Activated T-cell treated with anti-CD3 and anti-CD28 coated beads, Interleukin-2, amount 50 U/mL, for 72 hours (primary cell): ENCODE results near the gene RAD52. TPM values are rescaled to one million over a fixed set of nuclear protein-coding genes. Genes with fewer than 3 reads are reported as not detected.

Source experiments
- ATAC-seq, 2 donors: fragments of 150-1000 bp; cut with Tn5 transposase; replicated peaks in 1 of 2; 2 replicates each; pipeline ENCODE4 v1.10.0; 2021; ENCODE audit warnings: moderate library complexity in 2 of 2, mild to moderate bottlenecking in 1 of 2
- DNase-seq, 2 donors: peaks; one replicate each; pipeline ENCODE4 v3.0.0; 2021 to 2022; ENCODE audit warnings: mixed read lengths in 1 of 2
- H3K27ac Mint-ChIP-seq: one replicate; pipeline ENCODE4 v1.8.0; 2022; ENCODE audit warnings: mild to moderate bottlenecking, moderate library complexity, mixed read lengths
- H3K27me3 Mint-ChIP-seq: one replicate; pipeline ENCODE4 v1.8.0; 2022; ENCODE audit warnings: low read depth, mixed read lengths
- H3K36me3 Mint-ChIP-seq, 2 donors: one replicate each; pipeline ENCODE4 v1.8.0; 2022; ENCODE audit warnings: mixed read lengths in 2 of 2, mild to moderate bottlenecking in 1 of 2; ENCODE audit not compliant: insufficient read depth in 2 of 2
- H3K4me1 Mint-ChIP-seq: one replicate; pipeline ENCODE4 v1.8.0; 2022; ENCODE audit warnings: low read depth, mixed read lengths
- H3K4me3 Mint-ChIP-seq, 2 donors: one replicate each; pipeline ENCODE4 v1.8.0; 2022; ENCODE audit warnings: mild to moderate bottlenecking in 2 of 2, mixed read lengths in 2 of 2, moderate library complexity in 2 of 2
- H3K9me3 Mint-ChIP-seq, 2 donors: one replicate each; pipeline ENCODE4 v1.8.0; 2022; ENCODE audit warnings: mixed read lengths in 2 of 2
- total RNA-seq, 2 donors: library from RNA; stranded (reverse); gene quantifications; one replicate each; pipeline ENCODE4 v1.2.3, GENCODE V29; 2022

Gene RAD52
- 10 to 100 TPM; 12.1 to 18.1 TPM for total RNA-seq

GRCh38 chr12:949453-950191 is at the start of gene RAD52:
RAD52 (minus strand) TSS chr12:949694; CDS start chr12:933058, 16,636 bp downstream.
- Mint-ChIP-seq H3K27me3 (no peaks in the 10 kb centered on the region), H3K4me3 (peak within 1 kb of the TSS; percentile 97 to 99), H3K4me1 (peaks cover 31% of the 10 kb centered on the region), H3K27ac (peak within 1 kb of the TSS; percentile 87), H3K36me3 (peaks cover 3 to 15% of the 10 kb centered on the region in 2 donors), H3K9me3 (no peaks in the 10 kb centered on the region)
- peak; percentile 98 for DNase-seq
- peak; percentile 86 to 87 for ATAC-seq

DNA sequence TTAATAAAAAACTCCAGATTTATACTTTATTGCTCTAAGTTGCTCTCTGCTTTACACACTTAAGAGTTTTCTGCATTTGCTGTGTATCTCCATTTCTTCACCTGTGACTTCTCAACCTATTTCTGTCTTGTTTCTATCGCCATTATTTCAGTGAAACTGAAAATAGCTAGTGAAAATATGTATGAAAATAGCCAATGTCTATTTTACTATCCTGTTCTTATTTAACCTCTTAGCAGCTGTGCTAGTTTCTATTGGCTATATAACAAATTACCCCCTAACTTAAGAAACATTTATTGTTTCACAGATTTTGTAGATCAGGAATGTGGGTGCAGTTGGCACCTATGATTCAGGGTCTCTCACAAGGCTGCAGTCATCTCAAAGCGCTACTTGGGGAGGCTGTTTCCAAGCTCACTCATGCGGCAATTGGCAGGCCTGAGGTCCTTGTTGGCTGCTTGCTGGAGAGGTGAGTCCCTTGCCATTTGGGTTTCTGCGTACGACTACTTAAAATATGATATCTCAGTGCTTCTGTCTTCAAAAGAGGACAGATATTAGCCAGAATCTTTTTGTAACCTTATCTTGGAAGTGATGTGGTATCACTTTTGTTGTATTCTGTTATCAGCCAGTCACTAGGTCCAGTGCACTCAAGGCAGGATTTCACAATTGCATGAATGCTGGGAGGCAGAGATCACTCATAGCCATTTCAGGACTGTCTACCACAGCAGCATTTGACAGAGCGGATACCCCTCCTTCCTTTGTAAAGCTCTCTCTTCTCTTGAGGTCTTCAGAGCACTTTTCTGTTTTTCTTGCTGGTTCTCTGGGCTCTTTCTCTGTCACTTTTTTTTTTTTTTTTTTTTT is 48.8 kb upstream of the RAD52 start:
- Mint-ChIP-seq H3K4me1 (peaks cover 23% of the 10 kb centered on the region), H3K9me3 (no peaks in the 10 kb centered on the region), H3K36me3 (peaks cover 0 to 4% of the 10 kb centered on the region in 2 donors), H3K27ac (no peak overlapping the region), H3K4me3 (no peak overlapping the region), H3K27me3 (no peaks in the 10 kb centered on the region)
- DNase-seq = no peak
- ATAC-seq = no peak

GRCh38 chr12:997505-997904 is 48.0 kb upstream of the RAD52 start:
- Mint-ChIP-seq H3K9me3 (no peaks in the 10 kb centered on the region), H3K36me3 (peaks cover 0 to 4% of the 10 kb centered on the region in 2 donors), H3K27me3 (no peaks in the 10 kb centered on the region), H3K4me3 (no peak overlapping the region), H3K27ac (no peak overlapping the region), H3K4me1 (peaks cover 27% of the 10 kb centered on the region)
- ATAC-seq (no peak), DNase-seq (no peak)

DNA sequence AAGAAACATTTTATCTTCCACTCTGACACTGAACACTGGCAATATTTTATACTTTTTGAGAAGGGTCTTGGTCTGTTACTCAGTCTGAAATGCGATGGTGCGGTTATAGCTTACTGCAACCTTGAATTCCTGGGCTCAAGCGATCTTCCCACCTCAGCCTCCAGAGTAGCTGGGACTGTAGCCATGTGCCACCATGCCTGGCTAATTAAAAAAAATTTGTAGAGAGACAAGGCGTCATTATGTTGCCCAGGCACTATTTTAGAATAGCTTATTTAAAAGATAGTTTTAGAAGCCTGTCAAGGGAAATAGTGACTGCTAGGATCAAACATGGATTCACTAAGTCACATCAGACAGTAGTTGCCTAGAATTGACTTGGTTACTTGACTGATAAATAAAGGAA is 47.4 kb upstream of the RAD52 start:
- peaks cover 34% of the 10 kb centered on the region for H3K4me1 Mint-ChIP-seq
- no peaks in the 10 kb centered on the region for H3K9me3 Mint-ChIP-seq
- no peaks in the 10 kb centered on the region for H3K27me3 Mint-ChIP-seq
- peaks cover 0 to 4% of the 10 kb centered on the region in 2 donors for H3K36me3 Mint-ChIP-seq
- H3K27ac Mint-ChIP-seq = no peak overlapping the region
- no peak overlapping the region for H3K4me3 Mint-ChIP-seq
- DNase-seq (no peak), ATAC-seq (no peak)

GRCh38 chr12:992647-993046 is 43.2 kb upstream of the RAD52 start:
- peak overlapping the region; percentile 95 to 99 for H3K4me3 Mint-ChIP-seq
- no peak for DNase-seq
- no peaks in the 10 kb centered on the region for H3K27me3 Mint-ChIP-seq
- H3K27ac Mint-ChIP-seq = peak overlapping the region; percentile 96
- H3K9me3 Mint-ChIP-seq = no peaks in the 10 kb centered on the region
- H3K36me3 Mint-ChIP-seq = peaks cover 0 to 5% of the 10 kb centered on the region in 2 donors
- H3K4me1 Mint-ChIP-seq = peaks cover 54% of the 10 kb centered on the region
- ATAC-seq = no peak

GRCh38 chr12:991350-992333 is 42.1 kb upstream of the RAD52 start:
- DNase-seq (peak in 1 of 2 donors; percentile 42), ATAC-seq (peak; percentile 71 to 73)
- peaks cover 54% of the 10 kb centered on the region for H3K4me1 Mint-ChIP-seq
- peak overlapping the region; percentile 96 for H3K27ac Mint-ChIP-seq
- H3K27me3 Mint-ChIP-seq = no peaks in the 10 kb centered on the region
- H3K36me3 Mint-ChIP-seq = peaks cover 0 to 5% of the 10 kb centered on the region in 2 donors
- H3K4me3 Mint-ChIP-seq = peak overlapping the region; percentile 95 to 99
- no peaks in the 10 kb centered on the region for H3K9me3 Mint-ChIP-seq

DNA sequence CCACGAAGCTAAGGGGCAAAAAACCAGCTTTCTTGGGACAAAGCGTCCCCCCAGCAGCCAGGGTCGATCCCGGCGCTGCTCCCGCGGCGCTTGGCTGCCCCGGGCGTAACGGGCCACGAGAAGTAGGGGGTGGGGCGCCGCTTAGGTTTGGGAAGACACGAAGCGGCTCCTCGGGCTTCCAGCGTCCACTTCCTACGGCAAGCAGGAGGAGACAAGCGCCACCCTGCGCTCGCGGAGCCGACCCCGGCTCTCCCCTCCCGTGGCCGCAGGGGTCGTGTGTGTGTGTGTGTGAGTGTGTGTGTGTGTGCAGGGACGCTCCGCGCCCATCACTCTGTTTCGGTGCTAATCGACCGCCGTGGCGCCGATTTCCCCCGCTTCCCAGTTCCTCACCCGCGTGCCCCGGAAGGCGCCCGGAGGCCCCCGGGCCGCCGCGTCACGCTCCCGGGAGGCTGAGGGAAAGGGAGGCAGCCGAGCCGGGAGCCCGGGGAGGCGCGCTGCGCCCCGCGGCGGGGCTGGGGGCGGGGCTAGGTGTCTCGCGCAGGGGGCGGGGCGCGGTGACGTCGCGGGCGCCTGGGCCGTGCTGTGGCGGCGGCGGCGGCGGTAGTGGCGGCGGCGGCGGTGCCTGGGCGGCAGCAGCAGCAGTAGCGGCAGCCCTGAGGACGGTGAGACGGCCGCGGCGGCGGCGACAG is 41.3 kb upstream of the RAD52 start, which contains the start of gene ERC1:
ERC1 (plus strand) TSS at position 563 of the 689 bp plus-strand sequence. CDS start 36,681 bp downstream, outside the sequence.
- ATAC-seq (peak; percentile 87 to 90), DNase-seq (peak; percentile 82 to 92)
- Mint-ChIP-seq H3K27me3 (no peaks in the 10 kb centered on the region), H3K36me3 (peaks cover 0 to 5% of the 10 kb centered on the region in 2 donors), H3K9me3 (no peaks in the 10 kb centered on the region), H3K4me1 (peaks cover 54% of the 10 kb centered on the region), H3K4me3 (peak within 1 kb of the TSS; percentile 95 to 99), H3K27ac (peak within 1 kb of the TSS; percentile 96)

- peaks cover 0 to 5% of the 10 kb centered on the region in 2 donors for H3K36me3 Mint-ChIP-seq
- peak overlapping the region; percentile 84 for H3K4me3 Mint-ChIP-seq
- H3K27me3 Mint-ChIP-seq = no peaks in the 10 kb centered on the region
- peak overlapping the region; percentile 68 for H3K27ac Mint-ChIP-seq
- H3K9me3 Mint-ChIP-seq = no peaks in the 10 kb centered on the region
- ATAC-seq (peak; percentile 21 to 34), DNase-seq (peak; percentile 62 to 69)
- peaks cover 46% of the 10 kb centered on the region for H3K4me1 Mint-ChIP-seq
Observed at GRCh38 chr12:989751-990660, 40.5 kb upstream of the RAD52 start.

GRCh38 chr12:989051-989450 is 39.6 kb upstream of the RAD52 start:
- ATAC-seq = no peak
- peak overlapping the region; percentile 84 for H3K4me3 Mint-ChIP-seq

DNA sequence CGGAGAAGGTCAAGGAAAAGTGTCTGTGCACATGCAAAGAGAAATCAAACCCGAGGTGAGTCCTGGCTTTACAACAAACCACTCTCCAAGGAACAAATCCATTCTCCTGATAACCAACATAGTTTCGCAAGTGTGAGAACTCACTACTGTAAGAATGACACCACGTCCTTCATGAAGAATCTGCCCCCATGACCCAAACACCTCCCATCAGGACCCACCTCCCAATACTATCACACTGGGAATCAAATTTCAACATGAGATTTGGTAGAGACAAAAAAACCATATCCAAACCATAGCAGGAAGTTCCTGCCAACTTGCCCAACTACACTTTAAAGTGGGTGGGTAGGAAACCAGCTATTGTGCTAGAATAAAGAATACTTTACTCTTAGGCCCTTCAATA is 39.2 kb upstream of the RAD52 start:
- H3K36me3 Mint-ChIP-seq = peaks cover 0 to 5% of the 10 kb centered on the region in 2 donors
- H3K27ac Mint-ChIP-seq = no peak overlapping the region
- ATAC-seq = no peak
- H3K9me3 Mint-ChIP-seq = no peaks in the 10 kb centered on the region
- no peak for DNase-seq
- no peaks in the 10 kb centered on the region for H3K27me3 Mint-ChIP-seq
- peak overlapping the region in 1 of 2 donors; percentile 9 for H3K4me3 Mint-ChIP-seq
- peaks cover 41% of the 10 kb centered on the region for H3K4me1 Mint-ChIP-seq

More at GRCh38 chr12:989051-989450, 39.6 kb upstream of the RAD52 start:
- Mint-ChIP-seq H3K36me3 (peaks cover 0 to 5% of the 10 kb centered on the region in 2 donors), H3K27me3 (no peaks in the 10 kb centered on the region), H3K4me1 (peaks cover 41% of the 10 kb centered on the region), H3K9me3 (no peaks in the 10 kb centered on the region), H3K27ac (no peak overlapping the region)
- DNase-seq = no peak

GRCh38 chr12:981961-982360 is 32.5 kb upstream of the RAD52 start:
- DNase-seq (no peak), ATAC-seq (no peak)
- no peaks in the 10 kb centered on the region for H3K27me3 Mint-ChIP-seq
- H3K4me1 Mint-ChIP-seq = peaks cover 7% of the 10 kb centered on the region
- H3K36me3 Mint-ChIP-seq = no peaks in the 10 kb centered on the region
- no peak overlapping the region for H3K27ac Mint-ChIP-seq
- H3K9me3 Mint-ChIP-seq = no peaks in the 10 kb centered on the region
- H3K4me3 Mint-ChIP-seq = no peak overlapping the region
